ENCODE data around the gene SHC1.
"Not testable (repeated sequence)": the region's sequence is repeated elsewhere in the genome, so short reads cannot be mapped to it uniquely, and the experiment has no call there.

SHC1 gene

GRCh38 chr1:154993572-154994268 lies 23.2 kb upstream of the SHC1 start, which contains the start of gene LENEP:
LENEP (plus strand) TSS chr1:154993586; CDS start chr1:154993608, 22 bp downstream.
- Histone ChIP-seq H3K79me2 (ENCODE audit: control insufficient read depth, insufficient read depth, low read length, unreplicated experiment) (no peaks in the 10 kb centered on the region), H3K27me3 (ENCODE audit: insufficient read depth, low read length) (no peaks in the 10 kb centered on the region), H2AFZ (ENCODE audit: low read length, unreplicated experiment) (no peak within 1 kb of the TSS), H3K4me3 (ENCODE audit: low read depth, low read length) (no peak within 1 kb of the TSS), H3K36me3 (ENCODE audit: insufficient read depth, low read length) (no peaks in the 10 kb centered on the region; the same call in 1 of the 2 replicates), H3K27ac (ENCODE audit: low read depth, low read length) (peak within 1 kb of the TSS; percentile 47), H3K4me1 (ENCODE audit: control insufficient read depth, insufficient read depth, low read length, unreplicated experiment) (peaks cover 18% of the 10 kb centered on the region)

DNA sequence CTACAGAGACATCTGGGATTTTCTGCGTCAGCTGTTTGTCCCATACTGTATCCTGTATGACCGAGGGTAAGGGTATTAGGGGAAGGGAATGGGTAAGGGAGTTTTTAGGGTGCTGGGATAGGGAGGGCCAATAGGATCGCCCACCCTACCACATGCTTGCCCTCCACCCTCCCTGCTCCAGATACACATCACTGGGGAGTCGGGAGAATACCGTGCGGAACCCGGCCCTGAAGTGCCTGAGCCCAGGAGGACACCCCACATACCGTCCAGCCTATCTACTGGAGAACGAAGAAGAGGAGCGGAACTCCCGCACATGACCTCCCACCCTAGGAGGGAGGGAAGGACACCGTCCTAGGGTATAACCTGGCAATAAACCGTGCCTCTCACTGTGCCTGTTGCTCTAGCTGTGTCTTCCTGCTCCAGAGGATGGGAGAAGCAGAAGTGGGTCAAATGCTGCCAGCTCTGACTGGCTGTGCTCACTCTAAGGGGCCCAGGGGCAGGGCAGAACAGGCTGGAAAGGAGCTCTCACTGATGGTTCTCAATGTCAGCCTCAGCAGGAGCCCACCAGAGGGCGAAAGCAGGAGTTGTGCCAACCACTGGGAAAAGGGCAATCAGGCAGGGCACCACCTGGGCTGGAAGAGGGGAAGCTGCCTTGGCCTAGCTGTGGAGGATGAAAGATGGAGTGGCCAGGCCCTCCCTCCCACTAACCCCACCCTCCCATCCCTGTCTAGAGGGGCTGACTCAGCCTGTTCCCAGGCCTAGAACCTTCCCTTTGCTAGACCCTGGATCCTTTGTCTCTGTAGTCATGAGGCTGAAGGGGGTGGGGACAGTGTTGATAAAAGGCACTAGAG lies 22.4 kb upstream of the SHC1 start:
- H3K4me3 ChIP-seq (ENCODE audit: low read depth, low read length): no peak overlapping the region
- peaks cover 2% of the 10 kb centered on the region; the same call in 1 of the 2 replicates for H3K36me3 ChIP-seq (ENCODE audit: insufficient read depth, low read length)
- H3K4me1 ChIP-seq (ENCODE audit: control insufficient read depth, insufficient read depth, low read length, unreplicated experiment): peaks cover 18% of the 10 kb centered on the region
- H3K27me3 ChIP-seq (ENCODE audit: insufficient read depth, low read length): no peaks in the 10 kb centered on the region
- no peak overlapping the region for H2AFZ ChIP-seq (ENCODE audit: low read length, unreplicated experiment)
- no peaks in the 10 kb centered on the region for H3K79me2 ChIP-seq (ENCODE audit: control insufficient read depth, insufficient read depth, low read length, unreplicated experiment)
- peak overlapping the region; percentile 47 for H3K27ac ChIP-seq (ENCODE audit: low read depth, low read length)

DNA sequence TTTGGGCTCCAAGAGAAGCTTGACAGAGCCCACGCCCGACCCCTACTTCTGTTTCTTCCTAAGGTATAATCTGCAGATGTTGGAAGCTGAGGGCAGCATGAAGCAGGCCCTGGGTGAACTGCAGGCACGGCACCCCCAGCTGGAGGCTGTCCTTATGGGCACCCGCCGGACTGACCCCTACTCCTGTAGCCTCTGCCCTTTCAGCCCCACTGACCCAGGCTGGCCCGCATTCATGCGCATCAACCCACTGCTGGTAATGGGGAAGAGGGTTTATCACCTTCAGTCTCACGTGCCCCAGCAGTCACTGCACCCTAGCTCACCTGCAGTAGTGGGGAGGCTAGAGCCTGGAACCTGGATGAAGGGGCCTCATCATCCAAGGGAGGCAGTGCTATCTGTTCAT lies 19.7 kb upstream of the SHC1 start:
- no peaks in the 10 kb centered on the region for H3K27me3 ChIP-seq (ENCODE audit: insufficient read depth, low read length)
- H3K27ac ChIP-seq (ENCODE audit: low read depth, low read length): no peak overlapping the region
- no peaks in the 10 kb centered on the region for H3K79me2 ChIP-seq (ENCODE audit: control insufficient read depth, insufficient read depth, low read length, unreplicated experiment)
- no peak overlapping the region for H3K4me3 ChIP-seq (ENCODE audit: low read depth, low read length)
- peaks cover 18% of the 10 kb centered on the region for H3K4me1 ChIP-seq (ENCODE audit: control insufficient read depth, insufficient read depth, low read length, unreplicated experiment)
- peaks cover 5% of the 10 kb centered on the region; the same call in 1 of the 2 replicates for H3K36me3 ChIP-seq (ENCODE audit: insufficient read depth, low read length)
- no peak overlapping the region for H2AFZ ChIP-seq (ENCODE audit: low read length, unreplicated experiment)

- no peaks in the 10 kb centered on the region for H3K27me3 ChIP-seq (ENCODE audit: insufficient read depth, low read length)
- H2AFZ ChIP-seq (ENCODE audit: low read length, unreplicated experiment): no peak overlapping the region
- H3K79me2 ChIP-seq (ENCODE audit: control insufficient read depth, insufficient read depth, low read length, unreplicated experiment): no peaks in the 10 kb centered on the region
- H3K4me3 ChIP-seq (ENCODE audit: low read depth, low read length): no peak overlapping the region
- no peak overlapping the region for H3K27ac ChIP-seq (ENCODE audit: low read depth, low read length)
- peaks cover 18% of the 10 kb centered on the region for H3K4me1 ChIP-seq (ENCODE audit: control insufficient read depth, insufficient read depth, low read length, unreplicated experiment)
- peaks cover 5% of the 10 kb centered on the region; the same call in 1 of the 2 replicates for H3K36me3 ChIP-seq (ENCODE audit: insufficient read depth, low read length)
Observed at GRCh38 chr1:154989195-154989860, 18.8 kb upstream of the SHC1 start.

- no peak overlapping the region for H3K27ac ChIP-seq (ENCODE audit: low read depth, low read length)
Observed at GRCh38 chr1:154988058-154988954, 17.8 kb upstream of the SHC1 start.

GRCh38 chr1:154987326-154987725 lies 16.8 kb upstream of the SHC1 start:
- Histone ChIP-seq H3K4me3 (ENCODE audit: low read depth, low read length) (no peak overlapping the region), H3K79me2 (ENCODE audit: control insufficient read depth, insufficient read depth, low read length, unreplicated experiment) (peaks cover 11% of the 10 kb centered on the region), H3K36me3 (ENCODE audit: insufficient read depth, low read length) (peaks cover 5% of the 10 kb centered on the region; the same call in 1 of the 2 replicates), H3K4me1 (ENCODE audit: control insufficient read depth, insufficient read depth, low read length, unreplicated experiment) (no peaks in the 10 kb centered on the region), H3K27me3 (ENCODE audit: insufficient read depth, low read length) (no peaks in the 10 kb centered on the region), H2AFZ (ENCODE audit: low read length, unreplicated experiment) (no peak overlapping the region), H3K27ac (ENCODE audit: low read depth, low read length) (no peak overlapping the region)

More at GRCh38 chr1:154988058-154988954, 17.8 kb upstream of the SHC1 start:
- Histone ChIP-seq H3K79me2 (ENCODE audit: control insufficient read depth, insufficient read depth, low read length, unreplicated experiment) (peaks cover 10% of the 10 kb centered on the region), H3K27me3 (ENCODE audit: insufficient read depth, low read length) (no peaks in the 10 kb centered on the region), H2AFZ (ENCODE audit: low read length, unreplicated experiment) (no peak overlapping the region), H3K4me1 (ENCODE audit: control insufficient read depth, insufficient read depth, low read length, unreplicated experiment) (peaks cover 8% of the 10 kb centered on the region), H3K36me3 (ENCODE audit: insufficient read depth, low read length) (peaks cover 5% of the 10 kb centered on the region; the same call in 1 of the 2 replicates), H3K4me3 (ENCODE audit: low read depth, low read length) (no peak overlapping the region)

- H3K79me2 ChIP-seq (ENCODE audit: control insufficient read depth, insufficient read depth, low read length, unreplicated experiment): peaks cover 13% of the 10 kb centered on the region
- H3K36me3 ChIP-seq (ENCODE audit: insufficient read depth, low read length); H2AFZ ChIP-seq (ENCODE audit: low read length, unreplicated experiment); H3K27ac ChIP-seq (ENCODE audit: low read depth, low read length); H3K27me3 ChIP-seq (ENCODE audit: insufficient read depth, low read length); H3K4me3 ChIP-seq (ENCODE audit: low read depth, low read length); H3K4me1 ChIP-seq (ENCODE audit: control insufficient read depth, insufficient read depth, low read length, unreplicated experiment): not testable (repeated sequence)
Observed at GRCh38 chr1:154986736-154987135, 16.2 kb upstream of the SHC1 start.

- peaks cover 18% of the 10 kb centered on the region for H3K79me2 ChIP-seq (ENCODE audit: control insufficient read depth, insufficient read depth, low read length, unreplicated experiment)
- H3K36me3 ChIP-seq (ENCODE audit: insufficient read depth, low read length): peaks cover 10% of the 10 kb centered on the region; the same call in 1 of the 2 replicates
- H3K4me3 ChIP-seq (ENCODE audit: low read depth, low read length): peak overlapping the region; percentile 80
- H3K4me1 ChIP-seq (ENCODE audit: control insufficient read depth, insufficient read depth, low read length, unreplicated experiment): no peaks in the 10 kb centered on the region
- H2AFZ ChIP-seq (ENCODE audit: low read length, unreplicated experiment): no peak overlapping the region
- no peak overlapping the region for H3K27ac ChIP-seq (ENCODE audit: low read depth, low read length)
- no peaks in the 10 kb centered on the region for H3K27me3 ChIP-seq (ENCODE audit: insufficient read depth, low read length)
Observed at GRCh38 chr1:154983776-154984466, 13.4 kb upstream of the SHC1 start.

DNA sequence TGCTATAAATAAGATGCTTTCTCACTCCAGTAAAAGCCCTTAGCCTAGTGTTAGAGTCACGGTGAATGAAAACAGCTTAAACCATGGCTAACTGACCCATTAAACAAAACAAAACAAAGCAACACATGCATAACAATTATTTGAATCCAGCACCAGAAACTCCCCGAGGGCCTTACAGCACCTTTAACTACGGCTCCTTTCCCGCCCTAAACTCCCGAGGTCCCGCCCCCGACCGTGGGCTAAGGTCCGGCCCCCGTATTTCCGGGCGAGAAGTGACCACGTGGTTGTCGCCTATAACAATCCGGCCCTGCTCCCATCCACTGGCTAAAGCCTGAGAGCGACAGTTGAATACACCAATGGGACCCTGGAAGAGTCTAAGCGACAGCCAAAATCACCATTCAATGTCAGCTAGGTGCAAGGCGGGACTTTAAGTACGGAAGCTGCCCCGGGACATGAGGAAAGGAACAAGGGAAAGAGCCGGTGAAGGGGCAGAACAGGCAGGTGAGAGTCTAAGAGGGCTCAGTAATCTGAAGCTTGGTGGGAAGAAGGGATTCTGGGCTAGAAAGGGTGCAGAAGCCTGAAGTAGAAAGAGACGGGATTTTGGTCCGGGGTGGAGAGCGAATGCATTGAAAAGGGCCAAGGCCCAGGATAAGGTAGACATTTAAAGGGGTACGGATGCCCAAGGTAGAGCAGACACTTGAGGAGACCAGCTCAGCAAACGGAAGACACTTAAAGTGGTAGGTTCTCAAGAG lies 12.5 kb upstream of the SHC1 start, which contains the start of gene FLAD1:
TSS of gene FLAD1 (plus strand) at position 448 of the 752 bp plus-strand sequence. CDS start 351 bp downstream, outside the sequence.
- Histone ChIP-seq H3K27me3 (ENCODE audit: insufficient read depth, low read length) (no peaks in the 10 kb centered on the region), H3K79me2 (ENCODE audit: control insufficient read depth, insufficient read depth, low read length, unreplicated experiment) (peaks cover 23% of the 10 kb centered on the region), H3K36me3 (ENCODE audit: insufficient read depth, low read length) (peaks cover 12% of the 10 kb centered on the region; the same call in 1 of the 2 replicates), H3K4me1 (ENCODE audit: control insufficient read depth, insufficient read depth, low read length, unreplicated experiment) (no peaks in the 10 kb centered on the region), H2AFZ (ENCODE audit: low read length, unreplicated experiment) (peak within 1 kb of the TSS; percentile 90), H3K27ac (ENCODE audit: low read depth, low read length) (peak within 1 kb of the TSS; percentile 26; the same call in 1 of the 2 replicates), H3K4me3 (ENCODE audit: low read depth, low read length) (peak within 1 kb of the TSS; percentile 80)
